ENCODE measurements around the gene ICAM5. TPM values are rescaled to one million over a fixed set of nuclear protein-coding genes. Genes with fewer than 3 reads are reported as not detected.
A peak's percentile ranks its signal among the peaks of the same experiment; 100 is the strongest.
"Not testable (repeated sequence)": the region's sequence is repeated elsewhere in the genome, so short reads cannot be mapped to it uniquely, and the experiment has no call there.

Gene ICAM5
- total and polyA plus RNA-seq, 9 of the 15 experiments (the other 6 are each of a cell fraction or from before 2014, with no cell fraction given), result 0.10 to 114 (median 13.7) TPM

DNA sequence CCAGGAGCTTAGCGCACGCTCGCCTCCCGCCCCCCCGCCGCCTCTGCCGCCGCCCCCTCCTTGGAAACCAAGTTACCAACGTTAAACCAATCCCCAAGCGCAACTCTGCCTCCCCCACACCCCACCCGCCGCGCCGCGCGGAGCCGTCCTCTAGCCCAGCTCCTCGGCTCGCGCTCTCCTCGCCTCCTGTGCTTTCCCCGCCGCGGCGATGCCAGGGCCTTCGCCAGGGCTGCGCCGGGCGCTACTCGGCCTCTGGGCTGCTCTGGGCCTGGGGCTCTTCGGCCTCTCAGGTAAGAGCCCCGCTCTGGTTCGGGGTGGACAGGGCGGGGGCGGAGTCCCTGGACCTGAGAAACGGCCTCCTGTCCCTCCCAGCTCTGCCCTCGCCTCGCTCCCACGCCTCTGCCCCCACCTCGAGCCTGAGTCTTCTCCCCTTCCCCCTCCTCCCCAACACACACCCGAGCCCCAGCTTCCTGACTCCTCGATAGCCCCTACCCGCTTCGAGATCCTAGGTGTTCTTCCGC lies at the start of gene ICAM5 (continued):
- TF ChIP-seq, protein P1, sequence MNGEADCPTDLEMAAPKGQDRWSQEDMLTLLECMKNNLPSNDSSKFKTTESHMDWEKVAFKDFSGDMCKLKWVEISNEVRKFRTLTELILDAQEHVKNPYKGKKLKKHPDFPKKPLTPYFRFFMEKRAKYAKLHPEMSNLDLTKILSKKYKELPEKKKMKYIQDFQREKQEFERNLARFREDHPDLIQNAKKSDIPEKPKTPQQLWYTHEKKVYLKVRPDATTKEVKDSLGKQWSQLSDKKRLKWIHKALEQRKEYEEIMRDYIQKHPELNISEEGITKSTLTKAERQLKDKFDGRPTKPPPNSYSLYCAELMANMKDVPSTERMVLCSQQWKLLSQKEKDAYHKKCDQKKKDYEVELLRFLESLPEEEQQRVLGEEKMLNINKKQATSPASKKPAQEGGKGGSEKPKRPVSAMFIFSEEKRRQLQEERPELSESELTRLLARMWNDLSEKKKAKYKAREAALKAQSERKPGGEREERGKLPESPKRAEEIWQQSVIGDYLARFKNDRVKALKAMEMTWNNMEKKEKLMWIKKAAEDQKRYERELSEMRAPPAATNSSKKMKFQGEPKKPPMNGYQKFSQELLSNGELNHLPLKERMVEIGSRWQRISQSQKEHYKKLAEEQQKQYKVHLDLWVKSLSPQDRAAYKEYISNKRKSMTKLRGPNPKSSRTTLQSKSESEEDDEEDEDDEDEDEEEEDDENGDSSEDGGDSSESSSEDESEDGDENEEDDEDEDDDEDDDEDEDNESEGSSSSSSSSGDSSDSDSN (IDR thresholded peaks at IDR 0.05; ENCODE audit: borderline replicate concordance in 1 of 2, low read depth in 2 of 2, low read length in 2 of 2), result peak in 1 of 2 experiments; percentile 62; a peak in 1 of 4 replicates
- TF ChIP-seq RB1 (IDR thresholded peaks at IDR 0.05; ENCODE audit: low read depth), result peak; percentile 34; the same call in 1 of the 2 replicates
- TF ChIP-seq POLR2G (IDR thresholded peaks at IDR 0.05; ENCODE audit: low read depth, low read length), result peak; percentile 85
- TF ChIP-seq HLTF (IDR thresholded peaks at IDR 0.05), result 0 out of 2 replicates have a peak, but pooled peaks have one; percentile 40
- peak; percentile 85 for TF ChIP-seq CCNT2 (IDR thresholded peaks at IDR 0.05; ENCODE audit: borderline replicate concordance, extremely low read depth, insufficient read length, low read depth, low read length)
- peak; percentile 13; the same call in 1 of the 2 replicates for TF ChIP-seq MBD2 (IDR thresholded peaks at IDR 0.05; ENCODE audit: borderline replicate concordance, low read depth)
- no peak for TF ChIP-seq KDM1A (IDR thresholded peaks at IDR 0.05)
- 0 out of 2 replicates have a peak, but pooled peaks have one; percentile 17 for TF ChIP-seq ZNF717 (CRISPR knock-in tag; IDR thresholded peaks at IDR 0.05)
- TF ChIP-seq CC2D1A (IDR thresholded peaks at IDR 0.05), result no peak
- TF ChIP-seq, protein P2, sequence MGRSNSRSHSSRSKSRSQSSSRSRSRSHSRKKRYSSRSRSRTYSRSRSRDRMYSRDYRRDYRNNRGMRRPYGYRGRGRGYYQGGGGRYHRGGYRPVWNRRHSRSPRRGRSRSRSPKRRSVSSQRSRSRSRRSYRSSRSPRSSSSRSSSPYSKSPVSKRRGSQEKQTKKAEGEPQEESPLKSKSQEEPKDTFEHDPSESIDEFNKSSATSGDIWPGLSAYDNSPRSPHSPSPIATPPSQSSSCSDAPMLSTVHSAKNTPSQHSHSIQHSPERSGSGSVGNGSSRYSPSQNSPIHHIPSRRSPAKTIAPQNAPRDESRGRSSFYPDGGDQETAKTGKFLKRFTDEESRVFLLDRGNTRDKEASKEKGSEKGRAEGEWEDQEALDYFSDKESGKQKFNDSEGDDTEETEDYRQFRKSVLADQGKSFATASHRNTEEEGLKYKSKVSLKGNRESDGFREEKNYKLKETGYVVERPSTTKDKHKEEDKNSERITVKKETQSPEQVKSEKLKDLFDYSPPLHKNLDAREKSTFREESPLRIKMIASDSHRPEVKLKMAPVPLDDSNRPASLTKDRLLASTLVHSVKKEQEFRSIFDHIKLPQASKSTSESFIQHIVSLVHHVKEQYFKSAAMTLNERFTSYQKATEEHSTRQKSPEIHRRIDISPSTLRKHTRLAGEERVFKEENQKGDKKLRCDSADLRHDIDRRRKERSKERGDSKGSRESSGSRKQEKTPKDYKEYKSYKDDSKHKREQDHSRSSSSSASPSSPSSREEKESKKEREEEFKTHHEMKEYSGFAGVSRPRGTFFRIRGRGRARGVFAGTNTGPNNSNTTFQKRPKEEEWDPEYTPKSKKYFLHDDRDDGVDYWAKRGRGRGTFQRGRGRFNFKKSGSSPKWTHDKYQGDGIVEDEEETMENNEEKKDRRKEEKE (IDR thresholded peaks at IDR 0.05; ENCODE audit: borderline replicate concordance in 1 of 2, control insufficient read depth in 1 of 2, low read depth in 2 of 2, low read length in 1 of 2), result no peak
- TF ChIP-seq, protein P3, sequence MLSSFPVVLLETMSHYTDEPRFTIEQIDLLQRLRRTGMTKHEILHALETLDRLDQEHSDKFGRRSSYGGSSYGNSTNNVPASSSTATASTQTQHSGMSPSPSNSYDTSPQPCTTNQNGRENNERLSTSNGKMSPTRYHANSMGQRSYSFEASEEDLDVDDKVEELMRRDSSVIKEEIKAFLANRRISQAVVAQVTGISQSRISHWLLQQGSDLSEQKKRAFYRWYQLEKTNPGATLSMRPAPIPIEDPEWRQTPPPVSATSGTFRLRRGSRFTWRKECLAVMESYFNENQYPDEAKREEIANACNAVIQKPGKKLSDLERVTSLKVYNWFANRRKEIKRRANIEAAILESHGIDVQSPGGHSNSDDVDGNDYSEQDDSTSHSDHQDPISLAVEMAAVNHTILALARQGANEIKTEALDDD (IDR thresholded peaks at IDR 0.05), result peak; percentile 64; the same call in 1 of the 2 replicates
- TF ChIP-seq POLR2AphosphoS2 (IDR thresholded peaks at IDR 0.05; ENCODE audit: low read length), result no peak

DNA sequence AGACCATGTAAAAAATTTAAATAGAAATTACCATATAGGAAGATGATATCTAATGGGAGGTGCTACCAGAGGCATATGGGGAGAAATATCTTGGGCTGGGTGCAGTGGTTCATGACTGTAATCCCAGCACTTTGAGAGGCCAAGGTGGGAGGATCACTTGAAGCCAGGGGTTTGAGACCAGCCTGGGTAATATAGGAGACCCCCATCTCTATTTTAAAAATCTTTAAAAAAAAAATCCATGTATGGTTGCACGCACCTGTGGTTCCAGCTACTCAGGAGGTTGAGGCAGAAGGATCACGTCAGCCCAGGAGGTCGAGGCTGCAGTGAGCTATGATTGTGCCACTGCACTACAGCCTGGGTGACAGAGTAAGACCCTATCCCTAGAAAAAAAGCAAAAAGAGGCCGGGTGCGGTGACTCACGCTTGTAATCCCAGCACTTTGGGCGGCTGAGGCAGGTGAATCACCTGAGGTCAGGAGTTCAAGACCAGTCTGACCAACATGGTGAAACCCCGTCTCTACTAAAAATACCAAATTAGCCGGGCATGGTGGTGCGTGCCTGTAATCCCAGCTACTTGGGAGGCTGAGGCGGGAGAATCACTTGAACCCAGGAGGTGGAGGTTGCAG lies 47.8 kb upstream of the ICAM5 start:
- H3K27me3 ChIP-seq (ENCODE audit: control insufficient read depth in 2 of 2, insufficient read depth in 2 of 2, low read length in 2 of 2); BruUV-seq (replicated peaks); H3K4me2 ChIP-seq (ENCODE audit: insufficient read depth, low read length); POLR2A ChIA-PET; H3K9me1 ChIP-seq (ENCODE audit: control insufficient read depth, insufficient read depth, low read length); H4K20me1 ChIP-seq (replicated peaks; ENCODE audit: control insufficient read depth, insufficient read depth, low read length); H3K4me3 ChIP-seq; H3K79me2 ChIP-seq (ENCODE audit: control insufficient read depth, insufficient read depth, low read length); CTCF ChIA-PET (ENCODE audit: low intra/inter-chr PET ratio); FAIRE-seq; H3K27ac ChIP-seq (ENCODE audit: extremely low read depth, low read depth, low read length); H3K9ac ChIP-seq (ENCODE audit: insufficient read depth in 1 of 2, low read depth in 2 of 2, low read length in 2 of 2); ATAC-seq; H3K36me3 ChIP-seq (ENCODE audit: control insufficient read depth, insufficient read depth, low read length); H2AFZ ChIP-seq (ENCODE audit: low read depth, low read length); intact Hi-C loops (cut with micrococcal nuclease); H3K4me1 ChIP-seq (replicated peaks in 1 of 2; ENCODE audit: control insufficient read depth in 2 of 2, insufficient read depth in 2 of 2, low read length in 2 of 2); H3K9me3 ChIP-seq (replicated peaks; ENCODE audit: control insufficient read depth, insufficient read depth, low read depth, low read length); DNase-seq (ENCODE audit: extremely low read depth in 1 of 4, low spot score in 3 of 4): not testable (repeated sequence)
- 73% methylated on average over 10 of the region's 11 CpGs for WGBS (ENCODE audit: insufficient coverage, low coverage, missing lambda C conversion rate)
- in situ Hi-C loops (cut with MboI), result loop anchor here (5.0 kb wide), 1 partner anchor 170 kb away; no protein-coding TSS in a partner anchor

Data from K562 (cell line).